Loucy (cell line): ENCODE data around the gene BAIAP3.

Source experiments
- EZH2phosphoT487 ChIP-seq: fragments of 200-600 bp; IDR thresholded peaks from 2 replicates; pipeline ENCODE4 v1.6.1; 2018; ENCODE audit warnings: antibody characterized with exemption, mild to moderate bottlenecking, moderate library complexity, borderline replicate concordance
- TF ChIP-seq, protein P1 (sequence below): fragments of 200-600 bp; sonication (generic); conservative IDR thresholded peaks from 2 replicates; pipeline ENCODE4 v1.5.1; 2014; ENCODE audit warnings: mild to moderate bottlenecking, antibody characterized with exemption, low read length

GRCh38 chr16:1320658-1321240 is 12.7 kb upstream of the BAIAP3 start:
- TF ChIP-seq, protein P1, sequence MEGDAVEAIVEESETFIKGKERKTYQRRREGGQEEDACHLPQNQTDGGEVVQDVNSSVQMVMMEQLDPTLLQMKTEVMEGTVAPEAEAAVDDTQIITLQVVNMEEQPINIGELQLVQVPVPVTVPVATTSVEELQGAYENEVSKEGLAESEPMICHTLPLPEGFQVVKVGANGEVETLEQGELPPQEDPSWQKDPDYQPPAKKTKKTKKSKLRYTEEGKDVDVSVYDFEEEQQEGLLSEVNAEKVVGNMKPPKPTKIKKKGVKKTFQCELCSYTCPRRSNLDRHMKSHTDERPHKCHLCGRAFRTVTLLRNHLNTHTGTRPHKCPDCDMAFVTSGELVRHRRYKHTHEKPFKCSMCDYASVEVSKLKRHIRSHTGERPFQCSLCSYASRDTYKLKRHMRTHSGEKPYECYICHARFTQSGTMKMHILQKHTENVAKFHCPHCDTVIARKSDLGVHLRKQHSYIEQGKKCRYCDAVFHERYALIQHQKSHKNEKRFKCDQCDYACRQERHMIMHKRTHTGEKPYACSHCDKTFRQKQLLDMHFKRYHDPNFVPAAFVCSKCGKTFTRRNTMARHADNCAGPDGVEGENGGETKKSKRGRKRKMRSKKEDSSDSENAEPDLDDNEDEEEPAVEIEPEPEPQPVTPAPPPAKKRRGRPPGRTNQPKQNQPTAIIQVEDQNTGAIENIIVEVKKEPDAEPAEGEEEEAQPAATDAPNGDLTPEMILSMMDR = no peak
- TF ChIP-seq EZH2phosphoT487 = no peak
